Breast epithelium (tissue), 3 donors: Measurements from ENCODE around the gene PISD.

ENCODE experiments used
- CTCF ChIP-seq, 3 donors: fragments of 450-650 bp; IDR thresholded peaks; one replicate each; pipeline ENCODE4 v1.5.1; 2016 to 2017; ENCODE audit warnings: antibody characterized with exemption in 3 of 3, mild to moderate bottlenecking in 3 of 3, moderate library complexity in 3 of 3
- POLR2A ChIP-seq: fragments of 450-650 bp; IDR thresholded peaks from one replicate; pipeline ENCODE4 v1.6.1; 2016; ENCODE audit warnings: antibody characterized with exemption, mild to moderate bottlenecking, moderate library complexity
- POLR2AphosphoS5 ChIP-seq, 3 donors: sonication (generic); formaldehyde crosslinking; IDR thresholded peaks; one replicate each; pipeline ENCODE4 v1.6.1; 2017; ENCODE audit warnings: antibody characterized with exemption in 3 of 3

- TF ChIP-seq CTCF (IDR thresholded peaks at IDR 0.05): no peak
- no peak for TF ChIP-seq POLR2AphosphoS5 (IDR thresholded peaks at IDR 0.05)
- no peak for TF ChIP-seq POLR2A
These were observed 57.0 kb downstream of the PISD start for GRCh38 chr22:31604746-31605705.
